ENCODE results near the gene OSBPL1A.

The OSBPL1A gene

DNA sequence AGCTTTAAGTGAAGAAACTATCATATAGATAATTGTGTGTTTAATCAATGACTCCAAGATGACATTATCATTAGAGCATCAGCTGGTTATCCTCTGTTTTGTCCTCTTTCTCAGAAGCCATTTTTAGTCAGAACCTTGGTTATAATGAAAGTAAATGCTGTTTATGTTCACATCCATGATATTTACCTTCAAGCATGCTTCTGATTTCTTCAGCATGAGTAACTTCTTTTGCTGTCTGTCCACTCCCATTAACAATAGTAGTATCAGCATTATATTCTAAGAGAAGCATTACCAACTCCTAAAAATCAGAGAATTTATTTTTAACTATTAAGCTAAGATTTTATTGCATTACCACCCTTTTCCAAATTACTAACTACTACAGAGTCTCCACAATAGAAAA lies 56.3 kb downstream of the OSBPL1A start:
- DNase-seq (ENCODE audit: low read depth) = no peak

DNA sequence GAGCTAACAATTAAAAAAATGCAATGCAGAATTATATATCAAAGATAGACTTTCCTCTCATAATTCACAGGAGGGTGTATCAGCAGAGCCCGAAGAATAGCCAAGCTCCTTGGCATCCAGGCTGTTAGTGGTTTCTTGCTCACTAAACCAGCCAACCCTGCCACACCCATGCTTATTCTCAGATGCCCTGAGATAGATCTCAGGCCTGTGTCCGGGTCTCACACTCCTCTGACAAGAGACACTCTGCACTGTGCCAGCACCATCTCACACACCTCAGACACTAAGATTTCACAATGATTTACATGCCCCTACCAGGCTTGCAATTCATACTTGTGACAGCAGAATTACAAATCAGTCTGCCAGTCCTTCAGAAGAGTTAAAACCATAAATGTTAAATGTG lies 64.5 kb downstream of the OSBPL1A start:
- no peak for DNase-seq (ENCODE audit: low read depth)

DNA sequence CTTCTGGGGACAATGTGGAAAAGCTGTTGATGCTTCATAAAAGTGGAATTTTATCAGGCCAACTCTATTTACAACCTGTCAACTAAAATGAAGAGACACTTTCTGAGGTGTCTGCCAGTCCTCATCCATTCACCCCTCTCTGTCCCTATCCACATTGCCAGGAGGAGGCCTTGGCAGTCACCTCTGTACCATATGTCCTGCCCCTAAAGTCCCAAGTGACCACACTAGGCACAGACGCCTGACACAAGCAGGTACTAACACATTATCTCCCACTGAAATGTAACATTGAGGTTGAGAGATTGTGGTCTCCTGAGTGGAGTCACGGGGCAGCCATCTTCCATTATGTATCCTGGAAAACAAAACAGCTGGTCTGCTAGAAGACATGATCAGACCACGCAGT lies 71.4 kb downstream of the OSBPL1A start:
- DNase-seq (ENCODE audit: low read depth) = no peak

DNA sequence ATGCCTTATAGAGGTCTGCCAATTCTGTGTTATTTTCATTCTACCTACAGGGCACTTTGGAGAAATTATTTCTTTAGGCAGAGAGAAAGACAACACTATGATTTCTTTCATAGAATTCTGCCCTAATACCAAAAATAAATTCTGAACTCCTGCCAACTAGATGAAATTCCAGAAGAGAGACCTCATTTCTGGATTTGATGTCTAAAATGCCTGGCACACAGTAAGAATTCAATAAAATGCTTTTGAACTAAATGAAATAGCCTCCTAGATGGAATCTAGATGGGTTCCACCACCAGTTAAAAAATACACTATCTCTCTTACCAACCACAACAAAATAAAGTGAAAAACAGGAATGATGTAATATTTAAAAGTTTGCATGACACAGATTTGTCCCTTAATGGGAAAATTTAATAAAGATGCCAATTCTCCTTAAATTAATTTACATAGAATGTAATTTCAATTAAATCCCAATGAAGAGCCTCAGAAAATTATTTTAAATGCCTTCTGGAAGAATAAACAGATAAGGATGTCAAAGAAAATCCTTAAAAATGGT lies 75.0 kb downstream of the OSBPL1A start:
- peak; percentile 35 for DNase-seq (ENCODE audit: low read depth)

DNA sequence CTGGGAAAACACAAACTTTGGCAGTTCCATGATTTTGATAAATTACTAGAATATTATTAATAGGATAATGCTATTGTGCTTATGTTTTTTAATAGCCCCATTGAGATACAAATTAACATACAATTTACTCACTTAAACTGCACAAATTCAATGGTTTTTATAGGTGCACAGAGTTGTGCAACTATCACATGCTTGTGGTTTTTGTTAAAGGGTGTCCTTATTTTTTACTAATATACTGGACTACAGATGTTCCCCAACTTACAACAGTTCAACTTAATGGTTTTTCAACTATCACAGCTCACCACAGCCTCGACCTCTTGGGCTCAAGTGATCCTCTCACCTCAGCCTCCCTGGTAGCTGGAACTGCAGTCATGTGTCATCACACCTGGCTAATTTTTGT lies 76.6 kb downstream of the OSBPL1A start:
- DNase-seq (ENCODE audit: low read depth) = no peak

DNA sequence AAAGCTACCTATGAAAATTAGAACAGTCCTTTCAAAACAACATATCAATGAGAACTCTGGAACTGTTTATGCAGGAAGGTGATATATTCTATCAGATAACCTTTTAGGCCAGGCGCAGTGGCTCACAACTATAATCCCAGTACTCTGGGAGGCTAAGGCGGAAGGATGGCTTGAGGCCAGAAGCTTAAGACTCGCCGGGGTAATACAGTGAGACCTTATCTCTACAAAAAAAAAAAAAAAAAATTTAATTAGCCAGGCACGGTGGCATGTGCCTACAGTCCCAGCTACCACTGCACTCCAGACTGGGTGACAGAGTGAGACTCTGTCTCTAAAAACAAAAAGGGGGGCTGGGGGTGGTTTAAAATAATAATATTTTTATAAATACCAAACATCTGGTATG lies 77.9 kb downstream of the OSBPL1A start:
- DNase-seq (ENCODE audit: low read depth) = no peak

DNA sequence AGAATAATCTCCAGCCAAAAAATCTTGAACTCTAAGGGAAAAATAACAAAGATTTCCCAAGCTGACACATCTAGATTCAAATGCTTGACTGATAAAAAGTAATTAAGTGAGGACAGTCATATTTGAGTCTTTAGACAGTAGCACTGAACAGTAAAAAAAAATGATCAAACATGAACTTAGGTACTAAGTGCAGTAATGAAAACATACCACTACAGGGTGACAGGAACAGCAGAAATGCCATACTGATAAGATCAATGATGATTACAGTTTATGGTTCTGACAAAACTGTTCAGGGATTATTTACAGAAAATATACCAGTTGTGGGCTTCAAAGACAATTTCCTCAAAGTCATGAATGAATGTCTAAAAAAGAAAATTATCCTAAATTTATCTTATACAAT lies 80.3 kb downstream of the OSBPL1A start:
- DNase-seq (ENCODE audit: low read depth) = no peak

DNA sequence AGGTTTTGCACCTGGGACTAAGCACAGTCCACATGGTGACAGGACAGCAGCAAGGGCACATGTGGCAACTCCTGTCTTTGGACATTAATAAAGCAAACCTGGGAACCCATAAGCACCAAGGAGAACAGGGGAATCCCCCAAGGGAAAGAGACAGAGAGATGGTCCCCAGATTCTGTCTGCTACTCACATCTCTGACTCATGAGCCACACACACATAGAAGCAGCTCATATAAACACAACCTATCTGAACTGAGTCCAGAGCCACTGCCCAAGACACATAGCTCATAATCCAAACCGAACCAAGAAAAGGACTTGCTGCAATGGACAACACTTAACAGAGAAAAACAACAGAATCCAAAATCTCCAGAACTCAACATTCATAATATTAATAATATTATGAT lies 82.5 kb downstream of the OSBPL1A start:
- DNase-seq (ENCODE audit: low read depth) = no peak

DNA sequence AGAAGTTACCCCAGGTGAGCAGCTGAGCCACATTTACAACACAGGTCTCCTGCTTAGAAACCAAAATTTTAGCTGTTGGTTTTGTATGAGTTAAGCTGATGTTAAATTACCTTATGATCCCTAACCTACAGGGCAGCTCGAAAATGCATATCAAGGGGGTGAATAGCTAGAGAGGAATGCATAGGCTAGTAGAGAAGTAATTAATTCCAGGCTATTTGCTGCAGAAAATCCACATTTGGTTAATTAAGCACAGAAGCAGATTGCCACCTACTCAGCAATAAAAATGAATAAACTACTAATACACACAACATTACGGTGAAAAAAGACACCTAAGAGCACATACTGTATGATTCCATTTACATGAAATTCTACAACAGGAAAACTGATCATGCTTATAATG lies 91.4 kb downstream of the OSBPL1A start:
- no peak for DNase-seq (ENCODE audit: low read depth)

DNA sequence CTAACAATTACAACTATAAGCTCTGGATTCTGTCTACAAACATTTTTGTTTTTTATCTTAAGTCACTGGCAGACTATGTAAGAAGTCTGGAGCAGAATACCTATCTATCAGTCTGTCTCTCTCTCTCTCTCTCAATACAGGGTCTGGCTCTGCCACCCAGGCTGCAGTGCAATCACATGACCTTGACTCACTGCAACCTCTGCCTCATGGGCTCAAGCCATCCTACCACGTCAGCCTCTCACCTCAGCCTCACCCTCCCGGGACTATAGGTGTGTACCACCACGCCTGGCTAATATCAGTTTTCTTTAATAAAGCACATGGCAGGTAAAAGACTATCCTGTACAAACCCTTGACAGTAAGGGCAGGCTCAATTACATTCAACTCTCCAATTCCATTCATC lies 96.9 kb downstream of the OSBPL1A start:
- DNase-seq (ENCODE audit: low read depth) = no peak

DNA sequence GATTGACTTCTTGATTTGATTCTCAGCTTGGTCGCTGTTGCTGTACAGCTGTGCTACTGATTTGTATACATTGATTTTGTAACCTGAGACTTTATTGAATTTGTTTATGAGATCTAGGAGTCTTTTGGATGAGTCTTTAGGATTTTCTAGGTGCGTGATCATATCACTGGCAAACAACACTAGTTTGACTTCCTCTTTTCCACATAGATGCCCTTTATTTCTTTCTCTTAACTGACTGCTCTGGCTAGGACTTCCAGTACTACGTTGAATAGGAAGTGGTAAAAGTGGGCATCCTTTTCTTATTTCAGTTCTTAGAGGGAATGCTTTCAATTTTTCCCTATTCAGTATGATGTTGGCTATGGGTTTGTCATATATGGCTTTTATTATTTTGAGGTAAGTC lies 101.3 kb downstream of the OSBPL1A start:
- no peak for DNase-seq (ENCODE audit: low read depth)

DNA sequence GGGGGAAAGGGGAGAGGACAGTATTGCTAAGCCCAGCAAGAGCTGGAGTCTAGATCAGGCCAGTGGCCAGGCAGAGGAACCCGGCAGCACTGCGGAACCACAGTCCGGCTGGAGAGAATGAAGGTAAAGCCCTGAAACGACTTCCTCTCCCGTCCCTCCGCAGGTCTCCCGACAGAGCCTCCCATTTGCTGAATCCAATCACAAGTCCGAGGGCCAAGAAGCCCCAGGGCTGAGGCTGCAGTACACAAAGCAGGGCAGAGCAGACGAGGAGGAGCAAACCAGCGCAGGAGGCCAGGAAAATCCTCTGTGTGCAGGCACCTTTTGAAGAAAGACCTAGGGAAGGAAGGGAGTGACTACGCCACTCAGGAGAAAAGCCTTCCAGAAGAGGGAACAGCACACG lies 104.4 kb downstream of the OSBPL1A start:
- DNase-seq (ENCODE audit: low read depth) = no peak

DNA sequence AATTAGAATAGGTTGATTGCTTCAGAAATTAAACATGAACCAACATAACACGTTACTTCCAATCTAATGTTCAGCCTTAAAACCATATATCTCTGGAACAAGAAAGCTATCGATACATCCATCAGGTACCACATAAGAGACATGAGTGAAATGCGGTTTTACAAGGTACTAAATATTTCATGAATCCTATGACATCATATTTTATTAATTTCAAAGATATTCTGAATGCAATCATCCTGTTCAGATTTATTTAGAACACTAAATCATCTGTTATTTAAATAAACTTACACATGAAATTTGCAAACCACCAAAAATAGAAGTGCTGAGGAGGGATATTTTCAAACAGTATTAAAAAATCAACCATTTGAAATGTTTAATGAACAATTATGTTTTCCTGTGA lies 119.0 kb downstream of the OSBPL1A start:
- no peak for DNase-seq (ENCODE audit: low read depth)

DNA sequence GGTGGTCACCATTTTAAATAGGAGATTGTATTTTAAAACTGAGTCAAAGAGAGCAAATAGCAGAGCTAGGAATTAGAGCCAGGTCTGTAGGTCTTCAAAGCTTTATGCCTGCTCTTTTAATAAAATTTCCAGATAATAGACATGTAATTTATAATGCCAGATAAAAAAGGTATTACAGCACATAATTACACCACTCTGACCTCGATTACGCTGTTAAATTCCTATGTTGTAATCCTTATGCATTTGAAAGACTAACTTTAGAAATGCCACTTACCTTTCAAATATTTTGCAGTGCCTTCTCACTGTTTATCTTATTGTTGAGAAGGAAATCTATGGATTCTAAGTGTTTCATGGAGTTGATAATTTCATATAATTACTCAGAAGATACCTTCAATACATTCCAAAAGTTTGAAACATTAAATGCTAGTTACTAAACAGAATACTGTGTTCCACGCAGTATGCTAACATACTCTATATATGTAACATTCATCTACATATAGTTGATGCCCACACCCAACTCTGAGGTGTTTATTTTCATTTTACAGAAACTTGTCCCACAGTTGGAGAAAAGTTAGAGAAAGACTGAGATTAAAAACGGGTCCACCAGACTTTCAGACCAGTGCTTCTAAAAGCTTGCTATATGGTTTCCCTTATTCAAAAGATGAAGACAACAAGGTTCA lies 120.0 kb downstream of the OSBPL1A start:
- DNase-seq (ENCODE audit: low read depth) = no peak

DNA sequence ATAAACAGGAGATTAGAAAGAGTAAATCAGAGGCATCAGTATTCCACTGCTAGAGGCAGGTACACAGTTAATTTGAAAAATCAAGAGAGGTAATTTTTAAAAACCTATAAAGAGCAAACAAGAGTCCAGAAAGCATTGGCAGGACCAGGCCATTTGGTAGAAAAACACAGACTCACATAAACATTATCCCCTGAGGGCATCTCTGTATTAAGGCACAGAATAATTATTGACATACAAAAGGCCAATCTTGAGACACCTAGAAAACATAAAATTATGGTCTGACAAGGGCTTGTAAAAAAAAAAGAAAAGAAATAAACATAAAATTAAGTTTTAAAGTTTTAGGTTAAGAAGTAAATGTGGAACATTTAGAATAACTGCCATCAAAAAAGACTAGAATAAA lies 120.6 kb downstream of the OSBPL1A start:
- no peak for DNase-seq (ENCODE audit: low read depth)

DNA sequence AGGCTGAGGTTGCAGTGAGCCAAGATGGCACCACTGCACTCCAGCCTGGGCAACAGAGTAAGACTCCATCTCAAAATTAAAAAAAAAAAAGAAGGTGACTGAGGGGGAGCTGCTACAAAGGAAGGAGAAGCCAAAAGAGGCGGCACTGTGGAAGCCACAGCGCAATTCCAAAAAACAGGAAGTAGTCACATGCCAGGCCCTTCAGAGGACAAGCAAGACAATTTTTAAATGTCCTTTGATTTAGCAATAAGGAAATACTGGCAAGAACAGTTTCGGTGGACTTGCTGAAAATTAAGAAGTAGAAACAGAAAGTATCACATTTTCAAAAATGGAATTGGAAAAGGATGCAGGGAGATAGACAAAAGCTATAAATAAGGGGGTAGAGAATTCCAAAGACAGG lies 122.8 kb downstream of the OSBPL1A start:
- no peak for DNase-seq (ENCODE audit: low read depth)

DNA sequence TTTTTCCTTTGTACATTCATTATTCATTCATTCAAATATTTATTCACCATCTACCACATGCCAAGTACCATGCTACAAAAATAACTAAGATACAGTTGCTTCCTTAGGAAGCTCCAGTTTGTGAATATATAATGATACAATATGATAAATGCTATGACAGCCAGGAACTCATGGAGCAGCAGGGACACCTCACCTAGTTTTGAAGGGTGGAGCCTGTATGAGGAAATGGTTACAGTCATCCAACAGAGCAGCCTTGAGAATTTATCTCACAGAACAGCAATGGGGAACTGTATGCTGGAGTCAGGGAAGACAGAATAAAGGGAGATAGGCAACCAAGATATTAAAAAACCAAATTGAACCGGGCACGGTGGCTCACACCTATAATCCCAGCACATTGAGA lies 124.0 kb downstream of the OSBPL1A start:
- DNase-seq (ENCODE audit: low read depth) = no peak

DNA sequence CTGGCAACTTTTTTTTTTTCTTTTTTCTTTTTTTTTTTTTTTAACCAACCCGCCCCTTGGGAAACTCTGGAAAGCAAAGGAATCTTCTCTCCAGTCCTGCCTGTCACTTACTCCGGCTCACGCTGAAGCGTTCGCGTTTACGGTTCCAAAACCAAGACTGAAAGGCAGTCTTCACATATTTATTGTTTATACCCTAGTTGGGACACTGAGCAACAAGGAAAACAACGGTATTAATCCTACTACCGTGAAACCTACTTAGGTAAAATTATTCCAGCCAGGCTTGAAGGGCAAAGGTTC lies 125.4 kb downstream of the OSBPL1A start:
- no peak for DNase-seq (ENCODE audit: low read depth)

DNA sequence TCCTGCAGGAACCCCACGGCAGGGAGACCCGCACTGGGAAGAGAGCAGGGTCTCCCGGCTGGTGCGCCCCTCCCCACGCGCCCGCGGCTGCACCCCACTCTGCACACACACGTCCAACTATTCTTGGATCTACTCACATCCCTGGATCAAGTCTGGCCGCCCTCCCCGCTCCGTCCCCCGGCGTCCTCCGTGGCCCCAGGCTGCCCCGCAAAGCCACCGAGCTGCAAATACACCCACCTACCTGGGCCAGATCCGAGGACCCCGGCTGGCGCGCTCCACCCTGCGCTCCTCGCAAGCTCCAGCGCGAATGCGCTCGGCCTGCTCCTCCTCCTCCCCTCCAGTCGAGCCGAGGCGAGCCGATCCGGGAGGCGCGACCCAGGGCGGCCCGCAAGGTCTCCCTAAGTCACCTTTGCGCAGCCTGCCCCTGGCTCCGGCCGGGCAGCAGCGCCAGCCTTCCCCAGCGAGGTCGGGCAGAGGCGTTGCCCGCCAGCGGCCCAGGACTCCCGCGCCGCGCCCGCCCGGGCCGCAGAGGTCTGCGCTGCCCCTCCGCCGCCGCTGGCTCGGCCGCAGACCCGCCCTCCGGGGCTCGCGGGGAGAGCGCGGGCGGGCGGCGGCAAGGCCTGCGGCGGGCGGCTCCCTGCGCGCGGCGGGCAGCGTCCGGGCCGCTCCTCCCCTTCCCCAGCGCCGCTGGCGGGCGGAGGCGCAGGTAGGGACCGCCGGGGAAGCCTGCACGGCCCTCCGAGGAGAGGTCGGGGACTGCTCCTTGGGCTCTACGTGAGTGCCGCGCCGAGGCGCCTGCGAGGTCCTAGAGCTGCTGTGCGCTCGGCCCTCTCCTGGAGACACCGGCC lies 126.0 kb downstream of the OSBPL1A start:
- peak; percentile 21 for DNase-seq (ENCODE audit: low read depth)

DNA sequence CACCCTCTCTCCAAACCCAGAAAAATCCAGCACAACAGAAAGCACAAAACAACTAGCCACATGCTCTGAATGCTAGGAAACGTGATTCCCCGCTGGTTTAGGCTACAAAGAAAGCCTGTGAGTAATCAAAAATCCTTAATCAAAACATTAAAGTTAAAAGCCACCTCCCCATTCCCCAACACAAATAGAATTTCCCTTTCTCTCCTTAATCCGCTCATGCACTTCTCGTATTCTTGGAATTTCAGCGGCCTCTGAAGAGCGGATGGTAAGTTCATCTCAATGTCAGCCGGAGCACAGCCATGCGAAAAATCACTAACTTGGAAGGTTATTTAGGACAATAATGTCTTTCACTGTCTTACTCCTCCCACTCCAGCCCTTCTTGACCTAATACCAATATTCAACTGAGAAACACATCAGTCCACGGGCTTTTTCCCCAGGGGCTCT lies 126.7 kb downstream of the OSBPL1A start:
- peak; percentile 14 for DNase-seq (ENCODE audit: low read depth)

DNA sequence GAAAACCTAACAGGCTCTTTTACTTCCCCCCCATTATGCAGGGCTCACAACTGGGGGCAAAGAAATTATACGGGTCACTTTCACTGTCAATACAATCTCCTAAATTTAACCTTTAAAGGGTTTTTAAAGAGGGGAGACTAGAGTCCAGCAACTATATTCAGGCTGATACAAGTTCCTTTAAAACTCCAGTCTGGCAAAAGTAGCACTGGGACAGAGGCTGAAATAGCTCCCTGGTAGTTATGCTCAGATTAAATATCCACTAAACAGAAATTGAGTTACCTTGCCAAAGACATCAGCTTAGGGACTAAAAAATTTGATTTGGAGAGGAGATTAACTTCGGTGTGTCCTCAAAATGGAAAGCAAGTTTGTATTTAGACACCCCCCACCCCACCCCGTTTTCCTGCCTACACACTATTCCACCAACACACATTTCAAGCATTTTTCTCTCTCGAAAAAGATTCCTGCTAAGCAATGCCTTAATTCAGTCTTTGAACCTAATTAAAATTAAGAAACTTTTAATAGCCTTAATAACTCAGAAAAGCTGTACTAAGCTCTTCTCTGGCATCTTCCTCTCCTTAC lies 127.2 kb downstream of the OSBPL1A start:
- DNase-seq (ENCODE audit: low read depth) = no peak

DNA sequence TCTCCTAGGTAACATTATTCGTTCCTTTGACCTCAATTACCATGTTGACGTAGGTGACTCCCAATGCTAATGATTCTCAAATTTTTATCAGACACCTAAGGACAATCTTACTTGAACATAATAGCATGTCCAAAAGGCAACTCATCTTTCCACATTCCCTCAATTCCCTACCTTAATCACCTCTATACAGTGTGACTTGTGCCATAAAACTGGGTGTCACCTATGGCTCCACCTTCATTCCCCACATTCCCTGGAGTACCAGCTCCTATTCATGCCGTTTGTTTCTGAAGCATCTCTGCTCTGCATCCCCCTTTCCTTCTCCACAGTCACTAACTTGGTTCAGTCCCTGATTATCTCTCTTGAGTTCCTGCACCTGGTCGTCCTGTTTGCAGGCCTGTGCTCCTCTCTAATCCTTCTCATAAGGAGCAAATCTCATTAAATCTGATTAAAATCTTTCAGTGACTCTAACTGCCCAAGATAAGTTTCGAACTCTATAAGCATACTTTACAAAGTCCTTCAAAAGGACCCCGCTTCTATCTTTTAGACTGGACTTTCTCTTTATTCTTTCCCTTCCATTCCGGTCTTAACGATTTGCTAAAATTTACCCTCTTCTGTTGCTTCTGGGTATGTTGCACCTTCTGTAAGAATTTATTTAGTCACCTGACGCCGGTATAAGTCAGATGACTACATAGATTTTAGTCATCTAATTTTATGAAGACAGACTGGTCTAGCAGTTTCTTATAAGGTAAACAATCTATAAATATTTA lies 128.7 kb downstream of the OSBPL1A start:
- DNase-seq (ENCODE audit: low read depth) = no peak

DNA sequence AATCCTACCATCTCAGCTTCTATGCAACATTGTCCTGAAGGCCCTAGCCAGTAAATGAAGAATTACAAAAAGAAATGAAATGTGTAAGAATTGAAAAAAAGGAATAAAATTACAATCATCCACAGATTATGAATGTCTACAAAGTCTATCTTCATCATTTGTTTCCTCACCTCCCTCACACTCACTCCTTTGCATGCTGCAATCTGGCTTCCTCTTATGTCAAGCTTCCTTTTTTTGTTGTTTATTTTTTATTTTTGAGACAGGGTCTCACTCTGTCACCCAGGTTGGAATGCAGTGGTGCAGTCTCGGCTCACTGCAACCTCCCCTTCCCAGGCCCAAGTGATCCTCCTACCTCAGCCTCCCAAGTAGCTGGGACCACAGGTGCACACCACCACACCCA lies 129.7 kb downstream of the OSBPL1A start:
- no peak for DNase-seq (ENCODE audit: low read depth)

Measured in GM04503 (cell line).